Neural crest cell (in vitro differentiated cells): ENCODE results near the gene MINDY4. TPM values are rescaled to one million over a fixed set of nuclear protein-coding genes. Genes with fewer than 3 reads are reported as not detected.
A peak's percentile ranks its signal among the peaks of the same experiment; 100 is the strongest.

Experiments used
- DNase-seq: peaks from one replicate; pipeline ENCODE4 v3.0.0; 2021; ENCODE audit warnings: low read depth, mixed read lengths, low spot score
- H3K27ac Mint-ChIP-seq: one replicate; pipeline ENCODE4 v1.8.0; 2021; ENCODE audit warnings: mild to moderate bottlenecking, mixed read lengths; ENCODE audit not compliant: unreplicated experiment
- H3K27me3 Mint-ChIP-seq: 2 replicates; pipeline ENCODE4 v1.8.0; 2021; ENCODE audit warnings: low read depth, mild to moderate bottlenecking, mixed read lengths
- H3K36me3 Mint-ChIP-seq: 2 replicates; pipeline ENCODE4 v1.8.0; 2021; ENCODE audit warnings: low read depth, mild to moderate bottlenecking, mixed read lengths
- H3K4me1 Mint-ChIP-seq: 2 replicates; pipeline ENCODE4 v1.8.0; 2021; ENCODE audit warnings: mixed read lengths
- H3K4me3 Mint-ChIP-seq: one replicate; pipeline ENCODE4 v1.8.0; 2021; ENCODE audit warnings: mild to moderate bottlenecking, mixed read lengths
- H3K9me3 Mint-ChIP-seq: 2 replicates; pipeline ENCODE4 v1.8.0; 2021; ENCODE audit warnings: mixed read lengths
- CTCF ChIP-seq: fragments of 200-600 bp; sonication (generic); conservative IDR thresholded peaks from 2 replicates; pipeline ENCODE4 v1.5.0; 2021; ENCODE audit warnings: antibody characterized with exemption, mild to moderate bottlenecking
- total RNA-seq: library from RNA; stranded (reverse); gene quantifications from 2 replicates; pipeline ENCODE4 v1.2.1, GENCODE V29; 2021

The MINDY4 gene
- total RNA-seq, 1 donor from 2014 or later = 9.2 TPM

GRCh38 chr7:30927040-30927439 lies 155.8 kb downstream of the MINDY4 start:
- Mint-ChIP-seq H3K36me3 (no peaks in the 10 kb centered on the region), H3K27ac (no peak overlapping the region), H3K27me3 (no peaks in the 10 kb centered on the region), H3K4me3 (no peak overlapping the region), H3K9me3 (no peaks in the 10 kb centered on the region), H3K4me1 (no peaks in the 10 kb centered on the region)
- no peak for DNase-seq
- no peak for TF ChIP-seq CTCF

GRCh38 chr7:30927559-30927958 lies 156.3 kb downstream of the MINDY4 start:
- no peak for TF ChIP-seq CTCF
- Mint-ChIP-seq H3K27ac (no peak overlapping the region), H3K4me3 (no peak overlapping the region), H3K9me3 (no peaks in the 10 kb centered on the region), H3K4me1 (no peaks in the 10 kb centered on the region), H3K27me3 (no peaks in the 10 kb centered on the region), H3K36me3 (no peaks in the 10 kb centered on the region)
- no peak for DNase-seq

GRCh38 chr7:30928254-30928872 lies 157.1 kb downstream of the MINDY4 start:
- Mint-ChIP-seq H3K4me1 (no peaks in the 10 kb centered on the region), H3K36me3 (no peaks in the 10 kb centered on the region), H3K27ac (no peak overlapping the region), H3K27me3 (no peaks in the 10 kb centered on the region), H3K9me3 (no peaks in the 10 kb centered on the region), H3K4me3 (no peak overlapping the region)
- DNase-seq = no peak
- TF ChIP-seq CTCF = no peak

- H3K27ac Mint-ChIP-seq = no peak overlapping the region
- no peaks in the 10 kb centered on the region for H3K9me3 Mint-ChIP-seq
- H3K4me3 Mint-ChIP-seq = no peak overlapping the region
- H3K27me3 Mint-ChIP-seq = no peaks in the 10 kb centered on the region
- no peaks in the 10 kb centered on the region for H3K4me1 Mint-ChIP-seq
- no peak for TF ChIP-seq CTCF
- no peaks in the 10 kb centered on the region for H3K36me3 Mint-ChIP-seq
- peak; percentile 0 for DNase-seq
Measured at GRCh38 chr7:30929686-30930085, 158.5 kb downstream of the MINDY4 start.

GRCh38 chr7:30930621-30931020 lies 159.4 kb downstream of the MINDY4 start:
- Mint-ChIP-seq H3K4me3 (no peak overlapping the region), H3K27ac (no peak overlapping the region), H3K9me3 (no peaks in the 10 kb centered on the region), H3K27me3 (no peaks in the 10 kb centered on the region), H3K36me3 (no peaks in the 10 kb centered on the region), H3K4me1 (no peaks in the 10 kb centered on the region)
- TF ChIP-seq CTCF = no peak
- no peak for DNase-seq
